IMR-90 (cell line): ENCODE data around the gene DLG3. TPM values are rescaled to one million over a fixed set of nuclear protein-coding genes. Genes with fewer than 3 reads are reported as not detected.

ENCODE experiments used
- ATAC-seq: fragments of 200-7000 bp; cut with Tn5 transposase; 2 replicates; pipeline ENCODE4 v1.9.1; 2020; ENCODE audit warnings: low read depth, mild to moderate bottlenecking, moderate library complexity
- BruUV-seq: library from RNA; stranded (reverse); fragments of 400-500 nt; replicated peaks from 2 replicates; lab custom pipeline; 2021; lab: Mats Ljungman, UMichigan
- CTCF ChIA-PET: fragments of 300-600 bp; formaldehyde crosslinking; extraction: SDS; loops from one replicate; lab custom pipeline; 2021; ENCODE audit warnings: antibody characterized with exemption; lab: Yijun Ruan, JAX
- POLR2A ChIA-PET: fragments of 300-600 bp; sonication (Branson Sonifier 250); formaldehyde crosslinking; loops from one replicate; lab custom pipeline; 2022; ENCODE audit warnings: antibody characterized with exemption; ENCODE audit not compliant: unreplicated experiment; lab: Charles Lee
- DNase-seq: peaks from one replicate; pipeline ENCODE4 v3.0.0; 2013
- H2AFZ ChIP-seq: replicated peaks from 2 replicates; pipeline ENCODE3; 2013; ENCODE audit warnings: low read length, mild to moderate bottlenecking; ENCODE audit not compliant: poor library complexity
- H2AK5ac ChIP-seq: 2 replicates; pipeline ENCODE4 v1.6.1; 2013; ENCODE audit warnings: low read depth, low read length, inconsistent platforms
- H2AK9ac ChIP-seq: replicated peaks from 2 replicates; pipeline ENCODE3; 2013; ENCODE audit warnings: mild to moderate bottlenecking, low read depth, low read length, moderate library complexity; ENCODE audit not compliant: poor library complexity
- H2BK120ac ChIP-seq: 2 replicates; pipeline ENCODE4 v1.6.1; 2013; ENCODE audit warnings: low read depth, low read length, inconsistent platforms
- H2BK15ac ChIP-seq: 3 replicates; pipeline ENCODE4 v1.6.1; 2013; ENCODE audit warnings: low read depth, low read length, inconsistent platforms
- H2BK20ac ChIP-seq: 2 replicates; pipeline ENCODE4 v1.6.1; 2013; ENCODE audit warnings: low read depth, mild to moderate bottlenecking, inconsistent platforms, low read length, moderate library complexity
- H2BK5ac ChIP-seq: 2 replicates; pipeline ENCODE4 v1.6.1; 2013; ENCODE audit warnings: mild to moderate bottlenecking, low read depth, low read length, inconsistent platforms; ENCODE audit not compliant: poor library complexity, severe bottlenecking
- H3K14ac ChIP-seq: replicated peaks from 2 replicates; pipeline ENCODE4 v1.6.1; 2013; ENCODE audit warnings: low read depth, low read length, inconsistent platforms
- H3K18ac ChIP-seq: 2 replicates; pipeline ENCODE4 v1.6.1; 2013; ENCODE audit warnings: low read depth, low read length, control low read depth
- H3K23ac ChIP-seq: 2 replicates; pipeline ENCODE4 v1.6.1; 2013; ENCODE audit warnings: low read depth, low read length, inconsistent platforms
- H3K27ac ChIP-seq: 2 replicates; pipeline ENCODE4 v1.5.1; 2013; ENCODE audit warnings: mild to moderate bottlenecking, control low read depth, low read length; ENCODE audit not compliant: insufficient read depth
- H3K27me3 ChIP-seq: 2 replicates; pipeline ENCODE4 v1.6.1; 2013; ENCODE audit warnings: low read length; ENCODE audit not compliant: control insufficient read depth, insufficient read depth
- H3K36me3 ChIP-seq: 2 replicates; pipeline ENCODE4 v1.6.1; 2013; ENCODE audit warnings: low read length, mixed read lengths; ENCODE audit not compliant: control insufficient read depth, insufficient read depth
- H3K4ac ChIP-seq: 2 replicates; pipeline ENCODE4 v1.6.1; 2013; ENCODE audit warnings: low read depth, low read length, inconsistent platforms
- H3K4me1 ChIP-seq: 2 replicates; pipeline ENCODE4 v1.6.1; 2013; ENCODE audit warnings: low read length, mixed read lengths; ENCODE audit not compliant: control insufficient read depth, insufficient read depth
- H3K4me2 ChIP-seq: 2 replicates; pipeline ENCODE4 v1.6.1; 2013; ENCODE audit warnings: low read depth, mild to moderate bottlenecking, control low read depth, low read length, moderate library complexity
- H3K4me3 ChIP-seq: 2 replicates; pipeline ENCODE4 v1.5.1; 2013; ENCODE audit warnings: low read depth, mild to moderate bottlenecking, control low read depth, low read length, moderate library complexity; ENCODE audit not compliant: insufficient read depth
- H3K56ac ChIP-seq: 2 replicates; pipeline ENCODE4 v1.6.1; 2013; ENCODE audit warnings: low read length, inconsistent platforms; ENCODE audit not compliant: insufficient read depth; ENCODE audit errors: extremely low read depth
- H3K79me1 ChIP-seq, 2 experiments: 2 replicates each; pipeline ENCODE4 v1.6.1; 2013; ENCODE audit warnings: low read length in 2 of 2, inconsistent platforms in 1 of 2, low read depth in 1 of 2
- H3K9ac ChIP-seq: 2 replicates; pipeline ENCODE4 v1.6.1; 2013; ENCODE audit warnings: low read depth, low read length, control low read depth
- H3K9me1 ChIP-seq: 2 replicates; pipeline ENCODE4 v1.6.1; 2013; ENCODE audit warnings: low read length, inconsistent platforms; ENCODE audit not compliant: insufficient read depth
- H3K9me3 ChIP-seq: 2 replicates; pipeline ENCODE4 v1.6.1; 2013; ENCODE audit warnings: low read length; ENCODE audit not compliant: control insufficient read depth, insufficient read depth
- H4K20me1 ChIP-seq: 2 replicates; pipeline ENCODE4 v1.6.1; 2013; ENCODE audit warnings: low read length, inconsistent platforms; ENCODE audit not compliant: insufficient read depth
- H4K5ac ChIP-seq: 2 replicates; pipeline ENCODE4 v1.6.1; 2013; ENCODE audit warnings: mild to moderate bottlenecking, low read depth, low read length, control low read depth
- H4K8ac ChIP-seq, 2 experiments: 2 replicates each; pipeline ENCODE4 v1.6.1; 2013; ENCODE audit warnings: low read depth in 2 of 2, low read length in 2 of 2, control low read depth in 1 of 2, inconsistent platforms in 1 of 2
- H4K91ac ChIP-seq: 2 replicates; pipeline ENCODE4 v1.6.1; 2013; ENCODE audit warnings: low read depth, low read length, inconsistent platforms; ENCODE audit not compliant: insufficient read depth
- BHLHE40 ChIP-seq: fragments of 150-350 bp; IDR thresholded peaks from 2 replicates; pipeline ENCODE4 v1.6.1; 2016; ENCODE audit warnings: mild to moderate bottlenecking, low read depth, low read length
- CEBPB ChIP-seq: IDR thresholded peaks from 2 replicates; pipeline ENCODE4 v1.6.1; 2012; ENCODE audit warnings: low read depth, low read length, improper control_type of control experiment
- CHD1 ChIP-seq: IDR thresholded peaks from 2 replicates; pipeline ENCODE4 v1.6.1; 2012; ENCODE audit warnings: low read depth, low read length, improper control_type of control experiment
- FOS ChIP-seq: fragments of 150-350 bp; IDR thresholded peaks from 2 replicates; pipeline ENCODE4 v1.6.1; 2016; ENCODE audit warnings: low read depth, low read length
- MAFK ChIP-seq: IDR thresholded peaks from 2 replicates; pipeline ENCODE4 v1.6.1; 2012; ENCODE audit warnings: low read depth, low read length, improper control_type of control experiment
- MAZ ChIP-seq: IDR thresholded peaks from 2 replicates; pipeline ENCODE4 v1.6.1; 2012; ENCODE audit warnings: low read depth, mild to moderate bottlenecking, low read length, improper control_type of control experiment, moderate library complexity, borderline replicate concordance
- MXI1 ChIP-seq: IDR thresholded peaks from 2 replicates; pipeline ENCODE4 v1.6.1; 2012; ENCODE audit warnings: low read depth, mild to moderate bottlenecking, low read length, moderate library complexity, borderline replicate concordance
- NFE2L2 ChIP-seq: fragments of 150-350 bp; IDR thresholded peaks from 2 replicates; pipeline ENCODE4 v1.6.1; 2016; ENCODE audit warnings: low read depth, mild to moderate bottlenecking, low read length
- POLR2A ChIP-seq: IDR thresholded peaks from 2 replicates; pipeline ENCODE4 v1.6.1; 2012; ENCODE audit warnings: mild to moderate bottlenecking, low read depth, low read length
- RAD21 ChIP-seq: IDR thresholded peaks from 2 replicates; pipeline ENCODE4 v1.6.1; 2012; ENCODE audit warnings: low read length, improper control_type of control experiment
- RCOR1 ChIP-seq: IDR thresholded peaks from 2 replicates; pipeline ENCODE4 v1.6.1; 2012; ENCODE audit warnings: mild to moderate bottlenecking, low read length, improper control_type of control experiment; ENCODE audit not compliant: insufficient replicate concordance
- RFX5 ChIP-seq: IDR thresholded peaks from 2 replicates; pipeline ENCODE4 v1.8.0; 2012; ENCODE audit warnings: low read depth, mild to moderate bottlenecking, low read length, moderate library complexity
- SMC3 ChIP-seq: fragments of 150-350 bp; IDR thresholded peaks from 2 replicates; pipeline ENCODE4 v1.6.1; 2016; ENCODE audit warnings: low read depth, mild to moderate bottlenecking, antibody characterized with exemption, low read length, moderate library complexity
- WGBS, 2 experiments: methylation state at CpG; one replicate each; pipeline versions ENCODE4 v1.1.5 to v1.1.7; 2013; ENCODE audit warnings: missing lambda C conversion rate in 2 of 2; ENCODE audit not compliant: insufficient read length in 1 of 2; ENCODE audit errors: extremely low coverage in 2 of 2; 5-methylcytosine and 5-hydroxymethylcytosine counted together
- dilution Hi-C: fragments of 300-500 bp; cut with HindIII; formaldehyde crosslinking; loops from one replicate; pipeline ENCODE4 v1.14.3; 2018; ENCODE audit warnings: low sequenced_read_pairs; ENCODE audit not compliant: unreplicated experiment
- in situ Hi-C: fragments of 300-500 bp; cut with MboI; formaldehyde crosslinking; loops from 3 replicates; pipeline ENCODE4 v1.14.3; 2019; ENCODE audit warnings: low sequenced_read_pairs, inconsistent platforms, mixed read lengths
- intact Hi-C: fragments of 100-400 bp; cut with micrococcal nuclease; formaldehyde crosslinking; loops from 2 replicates; pipeline ENCODE4 v1.10.0; 2022
- polyA plus RNA-seq, 3 experiments: library from polyadenylated mRNA; depleted of rRNA; stranded (reverse); fragments of >200 nt; gene quantifications; 2 replicates each; pipeline ENCODE4 v1.2.3, GENCODE V29; 2012; ENCODE audit warnings: low replicate concordance in 1 of 3
- total RNA-seq: library from RNA; depleted of rRNA; stranded (reverse); fragments of >200 nt; gene quantifications from 2 replicates; pipeline ENCODE4 v1.2.3, GENCODE V29; 2012
- TF ChIP-seq, protein P1 (sequence below): fragments of 150-350 bp; IDR thresholded peaks from 2 replicates; pipeline ENCODE4 v1.6.1; 2016; ENCODE audit warnings: low read depth, mild to moderate bottlenecking, low read length, moderate library complexity, borderline replicate concordance
- TF ChIP-seq, protein P2 (sequence below): fragments of 150-350 bp; IDR thresholded peaks from 2 replicates; pipeline ENCODE4 v1.6.1; 2017; ENCODE audit warnings: mild to moderate bottlenecking, antibody characterized with exemption, low read length, low read depth
- TF ChIP-seq, protein P3 (sequence below): conservative IDR thresholded peaks from 2 replicates; pipeline ENCODE4 v1.5.1; 2012; ENCODE audit warnings: mild to moderate bottlenecking, low read depth, low read length, improper control_type of control experiment

Gene DLG3
- total and polyA plus RNA-seq, 2 of the 4 experiments (the other 2 are of a cell fraction) = 11.0 to 27.1 TPM

DNA sequence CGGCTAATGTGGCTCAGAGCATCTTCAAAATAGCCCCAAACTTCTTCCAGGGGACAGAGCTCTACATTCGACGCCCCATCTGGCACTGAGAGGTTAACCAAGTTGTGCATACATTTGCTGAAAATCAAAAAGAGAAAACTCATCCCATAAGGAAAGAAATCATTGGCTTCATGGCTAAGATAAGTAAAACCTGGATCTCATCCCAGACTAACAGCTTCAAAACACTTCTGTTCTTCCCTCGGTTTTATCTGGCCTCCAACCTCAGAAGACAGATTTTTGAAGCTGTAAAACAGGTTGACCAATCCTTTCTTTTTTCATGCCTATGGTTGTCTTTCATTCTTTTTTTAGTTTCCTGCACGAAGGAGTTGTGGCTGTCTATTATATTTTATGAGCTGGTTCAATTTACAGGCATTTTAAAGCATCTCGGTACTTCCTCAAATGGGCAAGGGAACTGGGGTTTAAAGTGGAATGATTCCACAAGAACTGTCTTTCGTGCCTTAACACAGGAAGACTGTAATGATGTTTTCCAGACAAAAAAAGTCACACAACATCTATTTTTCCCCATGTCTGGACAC lies 107.6 kb downstream of the DLG3 start:
- no peak overlapping the region; the same call in 1 of the 2 replicates for H3K14ac ChIP-seq
- ChIA-PET CTCF (no interaction called here), POLR2A (no interaction called here)
- H3K23ac ChIP-seq = no peak overlapping the region
- H3K36me3 ChIP-seq = no peaks in the 10 kb centered on the region
- no peak overlapping the region for H2BK120ac ChIP-seq
- no peak overlapping the region for H2BK5ac ChIP-seq
- H3K56ac ChIP-seq = no peak overlapping the region
- intact Hi-C loops (no loop called here), dilution Hi-C loops (no loop called here), in situ Hi-C loops (no loop called here)
- no peak overlapping the region for H3K27ac ChIP-seq
- no peak overlapping the region for H2AFZ ChIP-seq
- no peak overlapping the region for H3K9ac ChIP-seq
- no peak for TF ChIP-seq MXI1
- no peak for TF ChIP-seq POLR2A
- no peak for TF ChIP-seq RAD21
- no peak for TF ChIP-seq NFE2L2
- TF ChIP-seq BHLHE40 = no peak
- TF ChIP-seq, protein P1, sequence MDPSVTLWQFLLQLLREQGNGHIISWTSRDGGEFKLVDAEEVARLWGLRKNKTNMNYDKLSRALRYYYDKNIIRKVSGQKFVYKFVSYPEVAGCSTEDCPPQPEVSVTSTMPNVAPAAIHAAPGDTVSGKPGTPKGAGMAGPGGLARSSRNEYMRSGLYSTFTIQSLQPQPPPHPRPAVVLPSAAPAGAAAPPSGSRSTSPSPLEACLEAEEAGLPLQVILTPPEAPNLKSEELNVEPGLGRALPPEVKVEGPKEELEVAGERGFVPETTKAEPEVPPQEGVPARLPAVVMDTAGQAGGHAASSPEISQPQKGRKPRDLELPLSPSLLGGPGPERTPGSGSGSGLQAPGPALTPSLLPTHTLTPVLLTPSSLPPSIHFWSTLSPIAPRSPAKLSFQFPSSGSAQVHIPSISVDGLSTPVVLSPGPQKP = no peak
- no peak for TF ChIP-seq MAFK
- TF ChIP-seq CHD1 = no peak
- TF ChIP-seq, protein P2, sequence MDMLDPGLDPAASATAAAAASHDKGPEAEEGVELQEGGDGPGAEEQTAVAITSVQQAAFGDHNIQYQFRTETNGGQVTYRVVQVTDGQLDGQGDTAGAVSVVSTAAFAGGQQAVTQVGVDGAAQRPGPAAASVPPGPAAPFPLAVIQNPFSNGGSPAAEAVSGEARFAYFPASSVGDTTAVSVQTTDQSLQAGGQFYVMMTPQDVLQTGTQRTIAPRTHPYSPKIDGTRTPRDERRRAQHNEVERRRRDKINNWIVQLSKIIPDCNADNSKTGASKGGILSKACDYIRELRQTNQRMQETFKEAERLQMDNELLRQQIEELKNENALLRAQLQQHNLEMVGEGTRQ = no peak
- no peak for TF ChIP-seq CEBPB
- TF ChIP-seq SMC3 = no peak
- no peak for TF ChIP-seq RFX5
- no peak for TF ChIP-seq FOS
- TF ChIP-seq, protein P3, sequence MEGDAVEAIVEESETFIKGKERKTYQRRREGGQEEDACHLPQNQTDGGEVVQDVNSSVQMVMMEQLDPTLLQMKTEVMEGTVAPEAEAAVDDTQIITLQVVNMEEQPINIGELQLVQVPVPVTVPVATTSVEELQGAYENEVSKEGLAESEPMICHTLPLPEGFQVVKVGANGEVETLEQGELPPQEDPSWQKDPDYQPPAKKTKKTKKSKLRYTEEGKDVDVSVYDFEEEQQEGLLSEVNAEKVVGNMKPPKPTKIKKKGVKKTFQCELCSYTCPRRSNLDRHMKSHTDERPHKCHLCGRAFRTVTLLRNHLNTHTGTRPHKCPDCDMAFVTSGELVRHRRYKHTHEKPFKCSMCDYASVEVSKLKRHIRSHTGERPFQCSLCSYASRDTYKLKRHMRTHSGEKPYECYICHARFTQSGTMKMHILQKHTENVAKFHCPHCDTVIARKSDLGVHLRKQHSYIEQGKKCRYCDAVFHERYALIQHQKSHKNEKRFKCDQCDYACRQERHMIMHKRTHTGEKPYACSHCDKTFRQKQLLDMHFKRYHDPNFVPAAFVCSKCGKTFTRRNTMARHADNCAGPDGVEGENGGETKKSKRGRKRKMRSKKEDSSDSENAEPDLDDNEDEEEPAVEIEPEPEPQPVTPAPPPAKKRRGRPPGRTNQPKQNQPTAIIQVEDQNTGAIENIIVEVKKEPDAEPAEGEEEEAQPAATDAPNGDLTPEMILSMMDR = no peak
- TF ChIP-seq MAZ = no peak
- no peak for TF ChIP-seq RCOR1
- no peaks in the 10 kb centered on the region for H3K4me1 ChIP-seq
- WGBS, 2 experiments = no CpG with 5 or more reads among the region's 7 CpGs
- H3K4ac ChIP-seq = no peak overlapping the region
- no TSS peak for BruUV-seq
- H3K27me3 ChIP-seq = peaks cover 8% of the 10 kb centered on the region
- H4K20me1 ChIP-seq = no peaks in the 10 kb centered on the region
- H2AK9ac ChIP-seq = no peak overlapping the region
- H3K9me1 ChIP-seq = no peaks in the 10 kb centered on the region
- no peak overlapping the region for H4K5ac ChIP-seq
- H3K4me3 ChIP-seq = no peak overlapping the region
- no peak overlapping the region for H4K91ac ChIP-seq
- H3K9me3 ChIP-seq = no peaks in the 10 kb centered on the region
- no peak overlapping the region for H2BK20ac ChIP-seq
- H3K79me1 ChIP-seq = no peaks in the 10 kb centered on the region
- ATAC-seq (no peak), DNase-seq (no peak)
- H3K18ac ChIP-seq = no peak overlapping the region
- H3K4me2 ChIP-seq = no peak overlapping the region
- no peak overlapping the region for H4K8ac ChIP-seq
- no peak overlapping the region for H2BK15ac ChIP-seq
- H2AK5ac ChIP-seq = no peak overlapping the region
